ENCODE results near the gene FAF1. TPM values are rescaled to one million over a fixed set of nuclear protein-coding genes. Genes with fewer than 3 reads are reported as not detected.
"Not testable (repeated sequence)": the region's sequence is repeated elsewhere in the genome, so short reads cannot be mapped to it uniquely, and the experiment has no call there.

FAF1 gene
- total RNA-seq, 1 experiment from 2014 or later: 112 TPM

GRCh38 chr1:50829014-50829958, 130.8 kb downstream of the FAF1 start:
- H3K79me2 ChIP-seq (ENCODE audit: low read length): peaks cover 90% of the 10 kb centered on the region
- H3K9me2 ChIP-seq (replicated peaks; ENCODE audit: insufficient read depth, low read length): no peaks in the 10 kb centered on the region
- no peaks in the 10 kb centered on the region for H3K27me3 ChIP-seq (ENCODE audit: low read length)
- no peak overlapping the region for H3K27ac ChIP-seq (ENCODE audit: low read length)
- no peaks in the 10 kb centered on the region for H3K9me3 ChIP-seq (ENCODE audit: low read length)
- H4K20me1 ChIP-seq (ENCODE audit: insufficient read depth, low read depth, low read length): no peaks in the 10 kb centered on the region
- H3K36me3 ChIP-seq (ENCODE audit: insufficient read depth, low read length): no peaks in the 10 kb centered on the region
- H3K4me2 ChIP-seq (ENCODE audit: low read depth, low read length, poor library complexity, severe bottlenecking): no peak overlapping the region
- no peaks in the 10 kb centered on the region for H3K4me1 ChIP-seq (ENCODE audit: low read length)
- no peak overlapping the region for H3K4me3 ChIP-seq (ENCODE audit: low read length)
- no peak overlapping the region for H2AFZ ChIP-seq (ENCODE audit: low read length)
- H3K9ac ChIP-seq (ENCODE audit: low read length): no peak overlapping the region
- DNase-seq: no peak

DNA sequence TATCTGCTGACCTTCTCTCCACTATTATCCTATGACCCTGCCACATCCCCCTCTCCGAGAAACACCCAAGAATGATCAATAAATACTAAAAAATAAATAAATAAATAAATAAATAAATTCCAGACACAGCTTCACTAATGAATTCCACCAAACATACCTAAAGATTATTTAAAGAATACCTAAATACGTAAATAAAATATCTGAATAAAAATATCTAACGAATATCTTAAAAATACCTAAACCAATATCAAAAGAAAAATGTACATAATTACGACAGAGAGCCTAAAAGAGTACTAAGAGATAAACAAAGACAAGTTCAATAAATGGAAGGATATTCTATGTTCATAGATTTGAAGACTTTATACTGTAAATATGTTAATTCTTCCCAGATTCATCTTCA, 132.5 kb downstream of the FAF1 start:
- H3K4me2 ChIP-seq (ENCODE audit: low read depth, low read length, poor library complexity, severe bottlenecking): no peak overlapping the region
- no peaks in the 10 kb centered on the region for H4K20me1 ChIP-seq (ENCODE audit: insufficient read depth, low read depth, low read length)
- no peaks in the 10 kb centered on the region for H3K4me1 ChIP-seq (ENCODE audit: low read length)
- H3K27me3 ChIP-seq (ENCODE audit: low read length): no peaks in the 10 kb centered on the region
- H3K9ac ChIP-seq (ENCODE audit: low read length): no peak overlapping the region
- DNase-seq: no peak
- no peaks in the 10 kb centered on the region for H3K9me2 ChIP-seq (replicated peaks; ENCODE audit: insufficient read depth, low read length)
- H3K9me3 ChIP-seq (ENCODE audit: low read length): no peaks in the 10 kb centered on the region
- no peak overlapping the region for H3K4me3 ChIP-seq (ENCODE audit: low read length)
- H3K36me3 ChIP-seq (ENCODE audit: insufficient read depth, low read length): no peaks in the 10 kb centered on the region
- no peak overlapping the region for H2AFZ ChIP-seq (ENCODE audit: low read length)
- no peak overlapping the region for H3K27ac ChIP-seq (ENCODE audit: low read length)
- peaks cover 86% of the 10 kb centered on the region for H3K79me2 ChIP-seq (ENCODE audit: low read length)

DNA sequence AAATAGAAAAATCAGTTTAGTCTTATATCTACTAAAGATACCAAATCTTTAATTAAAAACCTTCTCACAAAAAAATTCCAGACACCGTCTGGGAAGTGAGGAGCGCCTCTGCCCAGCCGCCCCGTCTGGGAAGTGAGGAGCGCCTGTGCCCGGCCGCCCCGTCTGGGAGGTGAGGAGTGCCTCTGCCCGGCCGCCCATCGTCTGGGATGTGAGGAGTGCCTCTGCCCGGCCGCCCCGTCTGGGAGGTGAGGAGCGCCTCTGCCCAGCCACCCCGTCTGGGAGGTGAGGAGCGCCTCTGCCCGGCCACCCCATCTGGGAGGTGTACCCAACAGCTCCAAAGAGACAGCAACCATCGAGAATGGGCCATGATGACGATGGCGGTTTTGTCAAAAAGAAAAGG, 133.3 kb downstream of the FAF1 start:
- H3K4me1 ChIP-seq (ENCODE audit: low read length); H3K4me2 ChIP-seq (ENCODE audit: low read depth, low read length, poor library complexity, severe bottlenecking); DNase-seq; H3K4me3 ChIP-seq (ENCODE audit: low read length); H3K9me3 ChIP-seq (ENCODE audit: low read length); H3K27ac ChIP-seq (ENCODE audit: low read length); H2AFZ ChIP-seq (ENCODE audit: low read length); H3K9ac ChIP-seq (ENCODE audit: low read length); H3K36me3 ChIP-seq (ENCODE audit: insufficient read depth, low read length); H3K9me2 ChIP-seq (replicated peaks; ENCODE audit: insufficient read depth, low read length); H4K20me1 ChIP-seq (ENCODE audit: insufficient read depth, low read depth, low read length); H3K27me3 ChIP-seq (ENCODE audit: low read length): not testable (repeated sequence)
- H3K79me2 ChIP-seq (ENCODE audit: low read length): peaks cover 86% of the 10 kb centered on the region

DNA sequence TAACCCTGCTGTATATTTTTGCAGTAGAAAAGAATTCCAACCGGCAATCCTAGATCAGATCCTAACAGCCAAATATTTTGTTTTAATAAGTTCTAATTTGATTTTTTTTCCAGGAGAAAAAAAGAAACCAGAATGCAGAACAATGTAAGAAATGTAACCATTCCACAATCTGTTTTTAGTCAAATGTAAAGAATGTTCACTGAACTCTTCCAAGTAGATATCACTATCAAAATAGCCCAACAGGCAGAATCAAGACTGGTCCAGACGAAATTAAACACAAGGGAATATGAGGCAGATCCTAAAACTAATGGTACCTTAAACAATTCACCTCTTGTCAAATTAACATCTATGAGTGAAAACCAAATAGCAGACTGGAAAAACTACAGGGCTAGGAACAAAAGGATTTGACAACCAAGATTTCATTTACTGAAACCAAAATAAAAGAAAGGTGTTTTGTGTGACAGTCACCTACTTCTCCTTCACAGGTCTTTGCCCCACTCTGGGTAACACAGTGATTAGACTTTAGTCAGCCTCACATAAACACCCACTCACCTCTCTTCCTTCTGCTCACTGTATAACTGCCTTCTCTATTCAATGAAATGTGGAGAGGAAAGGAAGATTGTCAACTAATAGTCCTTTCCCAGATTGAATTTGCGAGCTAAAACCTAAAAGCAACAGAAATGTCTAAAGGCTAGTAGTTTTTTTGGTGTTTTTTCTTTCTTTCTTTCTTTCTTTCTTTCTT, 137.9 kb downstream of the FAF1 start:
- H3K27me3 ChIP-seq (ENCODE audit: low read length): no peaks in the 10 kb centered on the region
- H3K4me1 ChIP-seq (ENCODE audit: low read length): no peaks in the 10 kb centered on the region; the same call in 1 of the 2 replicates
- no peak overlapping the region for H3K4me3 ChIP-seq (ENCODE audit: low read length)
- no peaks in the 10 kb centered on the region for H3K9me2 ChIP-seq (replicated peaks; ENCODE audit: insufficient read depth, low read length)
- no peak overlapping the region for H2AFZ ChIP-seq (ENCODE audit: low read length)
- H3K9ac ChIP-seq (ENCODE audit: low read length): no peak overlapping the region
- no peak for DNase-seq
- no peaks in the 10 kb centered on the region for H3K9me3 ChIP-seq (ENCODE audit: low read length)
- peaks cover 87% of the 10 kb centered on the region for H3K79me2 ChIP-seq (ENCODE audit: low read length)
- H3K36me3 ChIP-seq (ENCODE audit: insufficient read depth, low read length): no peaks in the 10 kb centered on the region
- no peaks in the 10 kb centered on the region for H4K20me1 ChIP-seq (ENCODE audit: insufficient read depth, low read depth, low read length)
- H3K27ac ChIP-seq (ENCODE audit: low read length): no peak overlapping the region
- no peak overlapping the region for H3K4me2 ChIP-seq (ENCODE audit: low read depth, low read length, poor library complexity, severe bottlenecking)

DNA sequence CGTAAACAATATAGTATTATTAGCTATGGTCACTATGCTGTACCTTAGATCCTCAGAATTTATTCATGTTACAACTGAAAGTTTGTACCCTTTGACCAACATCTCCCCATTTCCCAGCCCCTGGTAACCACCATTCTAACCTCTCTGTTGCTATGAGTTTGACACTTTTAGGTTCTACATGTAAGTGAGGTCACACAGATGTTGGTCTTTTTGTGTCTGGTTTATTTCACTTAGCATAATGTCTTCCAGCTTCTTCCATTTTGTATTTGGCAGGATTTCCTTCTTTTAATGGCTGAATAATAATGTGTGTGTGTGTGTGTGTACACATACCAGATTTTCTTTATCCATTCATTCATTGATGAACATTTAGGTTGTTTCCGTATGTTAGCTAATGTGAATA, 139.5 kb downstream of the FAF1 start:
- Histone ChIP-seq H3K4me1 (ENCODE audit: low read length) (no peaks in the 10 kb centered on the region; the same call in 1 of the 2 replicates), H4K20me1 (ENCODE audit: insufficient read depth, low read depth, low read length) (no peaks in the 10 kb centered on the region), H3K9ac (ENCODE audit: low read length) (no peak overlapping the region), H3K9me3 (ENCODE audit: low read length) (no peaks in the 10 kb centered on the region), H2AFZ (ENCODE audit: low read length) (no peak overlapping the region), H3K9me2 (replicated peaks; ENCODE audit: insufficient read depth, low read length) (no peaks in the 10 kb centered on the region), H3K4me3 (ENCODE audit: low read length) (no peak overlapping the region), H3K79me2 (ENCODE audit: low read length) (peaks cover 87% of the 10 kb centered on the region), H3K27ac (ENCODE audit: low read length) (no peak overlapping the region), H3K4me2 (ENCODE audit: low read depth, low read length, poor library complexity, severe bottlenecking) (no peak overlapping the region), H3K27me3 (ENCODE audit: low read length) (no peaks in the 10 kb centered on the region), H3K36me3 (ENCODE audit: insufficient read depth, low read length) (no peaks in the 10 kb centered on the region)
- no peak for DNase-seq

GRCh38 chr1:50812346-50812745, 147.7 kb downstream of the FAF1 start:
- Histone ChIP-seq H3K9me2 (replicated peaks; ENCODE audit: insufficient read depth, low read length) (no peaks in the 10 kb centered on the region), H3K36me3 (ENCODE audit: insufficient read depth, low read length) (no peaks in the 10 kb centered on the region), H4K20me1 (ENCODE audit: insufficient read depth, low read depth, low read length) (no peaks in the 10 kb centered on the region), H3K79me2 (ENCODE audit: low read length) (peaks cover 93% of the 10 kb centered on the region), H3K9ac (ENCODE audit: low read length) (no peak overlapping the region), H3K4me3 (ENCODE audit: low read length) (0 out of 2 replicates have a peak overlapping the region, but pooled peaks have one; percentile 3), H3K4me2 (ENCODE audit: low read depth, low read length, poor library complexity, severe bottlenecking) (peak overlapping the region; percentile 45), H3K27ac (ENCODE audit: low read length) (no peak overlapping the region), H3K4me1 (ENCODE audit: low read length) (peaks cover 19% of the 10 kb centered on the region), H3K27me3 (ENCODE audit: low read length) (no peaks in the 10 kb centered on the region), H3K9me3 (ENCODE audit: low read length) (peaks cover 9% of the 10 kb centered on the region), H2AFZ (ENCODE audit: low read length) (no peak overlapping the region)
- DNase-seq: no peak

- DNase-seq: no peak
- Histone ChIP-seq H3K79me2 (ENCODE audit: low read length) (peaks cover 100% of the 10 kb centered on the region), H4K20me1 (ENCODE audit: insufficient read depth, low read depth, low read length) (no peaks in the 10 kb centered on the region)
These were observed 151.8 kb downstream of the FAF1 start for GRCh38 chr1:50808296-50808695.

GRCh38 chr1:50796272-50796671, 163.8 kb downstream of the FAF1 start:
- peaks cover 13% of the 10 kb centered on the region for H3K4me1 ChIP-seq (ENCODE audit: low read length)
- DNase-seq: no peak
- no peak overlapping the region for H2AFZ ChIP-seq (ENCODE audit: low read length)
- no peak overlapping the region for H3K9ac ChIP-seq (ENCODE audit: low read length)
- no peaks in the 10 kb centered on the region for H3K9me2 ChIP-seq (replicated peaks; ENCODE audit: insufficient read depth, low read length)
- H4K20me1 ChIP-seq (ENCODE audit: insufficient read depth, low read depth, low read length): no peaks in the 10 kb centered on the region
- no peak overlapping the region for H3K27ac ChIP-seq (ENCODE audit: low read length)
- H3K9me3 ChIP-seq (ENCODE audit: low read length): no peaks in the 10 kb centered on the region
- peaks cover 86% of the 10 kb centered on the region for H3K79me2 ChIP-seq (ENCODE audit: low read length)
- H3K4me2 ChIP-seq (ENCODE audit: low read depth, low read length, poor library complexity, severe bottlenecking): no peak overlapping the region
- H3K4me3 ChIP-seq (ENCODE audit: low read length): no peak overlapping the region
- H3K36me3 ChIP-seq (ENCODE audit: insufficient read depth, low read length): no peaks in the 10 kb centered on the region
- H3K27me3 ChIP-seq (ENCODE audit: low read length): no peaks in the 10 kb centered on the region

More at GRCh38 chr1:50808296-50808695, 151.8 kb downstream of the FAF1 start:
- Histone ChIP-seq H3K9ac (ENCODE audit: low read length) (no peak overlapping the region), H2AFZ (ENCODE audit: low read length) (no peak overlapping the region), H3K9me2 (replicated peaks; ENCODE audit: insufficient read depth, low read length) (no peaks in the 10 kb centered on the region), H3K27me3 (ENCODE audit: low read length) (no peaks in the 10 kb centered on the region), H3K36me3 (ENCODE audit: insufficient read depth, low read length) (no peaks in the 10 kb centered on the region), H3K9me3 (ENCODE audit: low read length) (peaks cover 9% of the 10 kb centered on the region), H3K4me1 (ENCODE audit: low read length) (peaks cover 16% of the 10 kb centered on the region), H3K4me2 (ENCODE audit: low read depth, low read length, poor library complexity, severe bottlenecking) (no peak overlapping the region), H3K4me3 (ENCODE audit: low read length) (no peak overlapping the region), H3K27ac (ENCODE audit: low read length) (no peak overlapping the region)

Data from Karpas-422 (cell line).